Measurements from ENCODE around the gene UTP15. TPM values are rescaled to one million over a fixed set of nuclear protein-coding genes. Genes with fewer than 3 reads are reported as not detected.
A peak's percentile ranks its signal among the peaks of the same experiment; 100 is the strongest.

Gene UTP15
- total and polyA plus RNA-seq, 7 donors: 7.9 to 21.2 (median 12.4) TPM

DNA sequence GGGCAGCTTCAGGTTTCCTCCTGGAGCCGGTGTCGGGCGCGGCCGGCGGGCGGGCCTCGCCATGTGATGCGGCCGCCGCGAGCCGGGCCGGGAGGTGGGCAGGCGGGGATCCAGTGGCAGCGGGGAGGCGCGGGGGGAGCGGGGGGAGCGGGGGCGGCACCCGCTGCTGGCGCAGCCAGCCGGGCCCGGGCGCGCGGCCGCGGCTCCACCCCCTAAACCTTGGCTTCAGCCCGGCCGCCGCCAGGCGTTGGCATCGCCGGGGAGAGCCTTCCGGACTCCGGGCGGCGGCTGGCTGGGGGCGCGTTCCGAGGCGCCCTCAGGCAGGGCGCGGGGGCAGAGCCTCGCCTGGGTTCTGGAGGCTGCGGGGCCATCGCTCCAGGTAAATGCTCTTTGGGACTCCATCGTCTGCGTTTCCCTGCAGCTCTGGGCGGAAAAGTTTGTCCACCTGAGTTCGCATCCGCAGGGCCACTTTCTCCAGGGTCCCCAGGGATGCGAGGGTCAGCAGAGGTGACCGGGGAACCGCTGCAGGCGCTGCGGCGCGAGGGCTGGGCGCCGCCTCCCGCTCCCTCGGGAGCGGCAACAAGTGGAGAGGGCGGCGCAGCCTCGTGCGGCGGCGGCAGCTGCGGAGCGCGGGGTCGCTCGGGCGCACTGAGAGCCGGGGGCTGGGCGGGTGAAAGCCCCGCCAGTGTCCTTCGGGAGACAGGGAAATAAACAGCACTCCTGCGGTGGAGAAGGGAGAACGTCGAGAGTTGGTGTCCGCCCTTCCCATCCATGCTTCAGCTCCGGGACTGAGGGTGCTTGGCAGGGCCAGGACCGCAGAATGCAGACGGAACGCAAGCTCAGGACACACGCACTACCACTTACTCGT, 60.6 kb downstream of the UTP15 start, which contains the start of gene ARHGEF28:
Gene ARHGEF28 (plus strand): TSS at position 253 of the 868 bp plus-strand sequence. CDS start 58,656 bp downstream, outside the sequence.
- intact Hi-C loops (cut with DNase I): no loop called here

DNA sequence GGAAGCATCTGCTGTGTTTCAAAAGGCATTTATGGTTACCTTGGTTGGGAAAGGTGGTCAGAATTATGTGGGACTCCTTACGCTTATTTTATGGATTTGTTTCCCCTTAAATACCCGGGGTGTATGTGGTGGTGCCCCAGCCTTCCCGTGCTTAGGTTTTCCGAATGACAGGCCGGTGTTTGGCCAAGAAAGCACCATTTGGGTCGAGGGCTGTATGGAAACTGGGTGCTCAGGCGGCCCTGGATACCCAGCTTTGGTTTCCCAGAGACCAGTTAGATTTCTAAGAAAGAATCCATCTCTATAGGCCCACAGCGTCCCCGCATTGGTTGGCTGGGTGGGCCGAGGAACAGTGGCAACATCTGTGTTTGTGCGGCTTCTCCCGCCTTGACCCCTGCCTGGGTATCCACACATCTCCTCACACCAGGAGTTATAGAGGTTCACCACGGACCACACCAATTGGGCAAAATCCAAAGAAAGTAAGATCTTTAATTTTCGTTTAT, 61.3 kb downstream of the UTP15 start:
- no peaks in the 10 kb centered on the region for H3K36me3 ChIP-seq (ENCODE audit: insufficient read depth in 1 of 2, low read depth in 1 of 2)
- no peaks in the 10 kb centered on the region for H3K27me3 ChIP-seq (ENCODE audit: insufficient read depth in 3 of 3, low read length in 2 of 3)
- peak overlapping the region; percentile 79 for H3K4me3 ChIP-seq
- intact Hi-C loops (cut with DNase I): no loop called here
- 77 to 79% (median 77%) methylated on average over 14 of the region's 14 CpGs for WGBS, 3 donors
- no peaks in the 10 kb centered on the region for H3K9me3 ChIP-seq
- peak overlapping the region; percentile 61 for H3K27ac ChIP-seq
- DNase-seq: no peak
- ATAC-seq: no peak
- TF ChIP-seq, protein P1, sequence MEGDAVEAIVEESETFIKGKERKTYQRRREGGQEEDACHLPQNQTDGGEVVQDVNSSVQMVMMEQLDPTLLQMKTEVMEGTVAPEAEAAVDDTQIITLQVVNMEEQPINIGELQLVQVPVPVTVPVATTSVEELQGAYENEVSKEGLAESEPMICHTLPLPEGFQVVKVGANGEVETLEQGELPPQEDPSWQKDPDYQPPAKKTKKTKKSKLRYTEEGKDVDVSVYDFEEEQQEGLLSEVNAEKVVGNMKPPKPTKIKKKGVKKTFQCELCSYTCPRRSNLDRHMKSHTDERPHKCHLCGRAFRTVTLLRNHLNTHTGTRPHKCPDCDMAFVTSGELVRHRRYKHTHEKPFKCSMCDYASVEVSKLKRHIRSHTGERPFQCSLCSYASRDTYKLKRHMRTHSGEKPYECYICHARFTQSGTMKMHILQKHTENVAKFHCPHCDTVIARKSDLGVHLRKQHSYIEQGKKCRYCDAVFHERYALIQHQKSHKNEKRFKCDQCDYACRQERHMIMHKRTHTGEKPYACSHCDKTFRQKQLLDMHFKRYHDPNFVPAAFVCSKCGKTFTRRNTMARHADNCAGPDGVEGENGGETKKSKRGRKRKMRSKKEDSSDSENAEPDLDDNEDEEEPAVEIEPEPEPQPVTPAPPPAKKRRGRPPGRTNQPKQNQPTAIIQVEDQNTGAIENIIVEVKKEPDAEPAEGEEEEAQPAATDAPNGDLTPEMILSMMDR (IDR thresholded peaks at IDR 0.05): no peak
- peaks cover 5% of the 10 kb centered on the region for H3K4me1 ChIP-seq

More for the DNA sequence above, 60.6 kb downstream of the UTP15 start, which contains the start of gene ARHGEF28:
- TF ChIP-seq, protein P1 (IDR thresholded peaks at IDR 0.05): no peak
- peak within 1 kb of the TSS; percentile 79 for H3K4me3 ChIP-seq
- peak; percentile 65 to 87 for DNase-seq
- H3K9me3 ChIP-seq: no peaks in the 10 kb centered on the region
- 1 to 2% (median 1%) methylated on average over 59 to 92 of the region's 92 CpGs for WGBS, 3 donors
- H3K27ac ChIP-seq: peak within 1 kb of the TSS; percentile 61
- peaks cover 5% of the 10 kb centered on the region for H3K4me1 ChIP-seq
- H3K27me3 ChIP-seq (ENCODE audit: insufficient read depth in 3 of 3, low read length in 2 of 3): no peaks in the 10 kb centered on the region
- peak; percentile 90 to 95 (median 94) for ATAC-seq
- no peaks in the 10 kb centered on the region for H3K36me3 ChIP-seq (ENCODE audit: insufficient read depth in 1 of 2, low read depth in 1 of 2)

DNA sequence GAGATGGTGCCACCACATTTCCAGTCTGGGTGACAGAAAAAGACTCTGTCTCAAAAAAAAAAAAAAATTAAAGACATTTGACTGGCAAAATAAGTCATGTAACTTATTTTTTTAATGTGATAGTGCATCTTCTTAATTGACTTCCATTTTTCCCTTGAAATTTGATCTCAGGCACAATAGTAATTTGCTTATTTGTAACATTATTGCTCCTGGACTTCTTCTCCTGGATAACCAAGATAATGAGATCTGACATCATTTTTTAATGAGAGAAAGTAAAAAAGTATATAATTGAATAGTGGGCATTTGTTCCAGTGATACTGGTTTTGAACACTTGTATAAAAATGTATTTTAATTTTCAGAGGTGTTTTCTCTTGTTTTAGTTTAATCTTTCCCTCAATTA, 63.9 kb downstream of the UTP15 start:
- H3K36me3 ChIP-seq (ENCODE audit: insufficient read depth in 1 of 2, low read depth in 1 of 2): no peaks in the 10 kb centered on the region
- ATAC-seq (no peak), DNase-seq (no peak)
- no peak overlapping the region for H3K4me3 ChIP-seq
- no peaks in the 10 kb centered on the region for H3K9me3 ChIP-seq
- peaks cover 5% of the 10 kb centered on the region for H3K4me1 ChIP-seq
- TF ChIP-seq, protein P1 (IDR thresholded peaks at IDR 0.05): no peak
- intact Hi-C loops (cut with DNase I): no loop called here
- no peaks in the 10 kb centered on the region for H3K27me3 ChIP-seq (ENCODE audit: insufficient read depth in 3 of 3, low read length in 2 of 3)
- H3K27ac ChIP-seq: no peak overlapping the region

DNA sequence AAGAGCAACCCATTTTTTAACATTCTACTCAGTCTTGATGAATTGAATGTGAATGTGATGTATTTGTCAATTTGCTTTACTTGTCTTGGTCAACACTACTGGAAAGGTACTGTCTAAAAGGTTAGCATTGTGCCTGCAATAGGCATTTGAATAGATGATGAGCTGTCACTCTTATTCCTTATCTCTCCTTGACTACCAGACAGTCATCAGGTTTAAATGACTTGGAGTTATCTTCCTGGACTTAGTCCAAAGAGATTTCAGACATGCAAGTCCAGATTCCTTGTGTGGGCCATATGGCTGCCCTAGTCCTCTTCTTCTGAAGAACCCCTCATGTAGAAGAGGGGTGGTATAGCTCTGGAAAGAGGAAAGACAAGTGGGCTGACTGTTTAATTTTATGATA, 65.2 kb downstream of the UTP15 start:
- no peaks in the 10 kb centered on the region for H3K4me1 ChIP-seq
- no peaks in the 10 kb centered on the region for H3K36me3 ChIP-seq (ENCODE audit: insufficient read depth in 1 of 2, low read depth in 1 of 2)
- TF ChIP-seq, protein P1 (IDR thresholded peaks at IDR 0.05): no peak
- H3K27ac ChIP-seq: no peak overlapping the region
- no peaks in the 10 kb centered on the region for H3K27me3 ChIP-seq (ENCODE audit: insufficient read depth in 3 of 3, low read length in 2 of 3)
- ATAC-seq (no peak), DNase-seq (no peak)
- intact Hi-C loops (cut with DNase I): no loop called here
- no peaks in the 10 kb centered on the region for H3K9me3 ChIP-seq
- H3K4me3 ChIP-seq: no peak overlapping the region

All from psoas muscle (tissue), 8 donors.